ENCODE measurements around the gene BICC1. TPM values are rescaled to one million over a fixed set of nuclear protein-coding genes. Genes with fewer than 3 reads are reported as not detected.

The BICC1 gene
- polyA plus RNA-seq, 1 donor (not counting 4 experiments of a cell fraction or from before 2014, with no cell fraction given) = 4.2 TPM

- Histone ChIP-seq H4K20me1 (ENCODE audit: control insufficient read depth, extremely low read depth, insufficient read depth, low read length) (no peaks in the 10 kb centered on the region), H3K79me2 (ENCODE audit: control insufficient read depth, insufficient read depth, low read length) (peaks cover 38% of the 10 kb centered on the region), H3K27me3 (ENCODE audit: control insufficient read depth, extremely low read depth, insufficient read depth, low read length) (peaks cover 18% of the 10 kb centered on the region), H3K4me2 (ENCODE audit: control insufficient read depth, extremely low read depth, insufficient read depth, low read depth, low read length) (no peak overlapping the region), H3K9ac (ENCODE audit: control insufficient read depth, extremely low read depth, insufficient read depth, low read length) (no peak overlapping the region), H3K36me3 (ENCODE audit: control insufficient read depth in 2 of 2, extremely low read depth in 1 of 2, insufficient read depth in 2 of 2, low read length in 2 of 2) (no peaks in the 10 kb centered on the region), H3K9me1 (ENCODE audit: control insufficient read depth, extremely low read depth, insufficient read depth, low read length) (no peaks in the 10 kb centered on the region), H3K27ac (ENCODE audit: control insufficient read depth, insufficient read depth, low read length) (no peak overlapping the region), H3K9me3 (ENCODE audit: control insufficient read depth, low read depth, low read length) (no peaks in the 10 kb centered on the region), H2AFZ (ENCODE audit: control insufficient read depth, low read length) (no peak overlapping the region), H3K4me3 (ENCODE audit: control insufficient read depth in 2 of 3, extremely low read depth in 1 of 3, insufficient read depth in 2 of 3, low read depth in 1 of 3, low read length in 3 of 3) (no peak overlapping the region), H3K4me1 (ENCODE audit: control insufficient read depth, extremely low read depth, insufficient read depth, low read length) (peaks cover 13% of the 10 kb centered on the region)
- FAIRE-seq (no peak), DNase-seq (ENCODE audit: low read depth, low spot score) (no peak)
- TF ChIP-seq EZH2 (IDR thresholded peaks at IDR 0.05; ENCODE audit: low read length) (no peak), CTCF (optimal IDR thresholded peaks at IDR 0.05 in 1 of 3, IDR thresholded peaks at IDR 0.05 in 1 of 3, conservative IDR thresholded peaks at IDR 0.05 in 1 of 3; ENCODE audit: extremely low read depth in 1 of 3, insufficient read depth in 2 of 3, low read length in 3 of 3) (no peak)
- dilution Hi-C loops (cut with MboI; ENCODE audit: extremely low pct_ligation_motif_present, low sequenced_read_pairs) = no loop called here
Measured at GRCh38 chr10:58516671-58517070, 4.0 kb downstream of the BICC1 start.

DNA sequence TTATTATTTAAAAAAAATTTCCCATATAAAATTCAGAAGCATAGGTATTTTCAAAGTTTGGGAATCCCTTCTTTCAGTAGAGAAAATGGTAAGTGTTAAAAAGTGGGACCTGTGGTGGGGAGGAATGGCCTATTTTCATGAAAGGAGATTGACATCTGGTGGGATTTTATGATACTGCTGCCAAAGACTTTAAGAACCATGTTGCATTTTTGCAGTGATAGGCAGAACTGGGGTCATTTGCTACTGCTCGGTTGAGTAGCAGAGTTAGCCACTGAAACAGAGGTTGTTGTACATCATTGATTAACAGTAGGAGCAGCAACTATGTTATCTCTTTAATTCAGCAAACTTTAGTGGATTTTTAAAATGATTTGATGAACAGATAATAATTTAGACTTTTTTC lies 4.4 kb downstream of the BICC1 start:
- Histone ChIP-seq H3K9me3 (ENCODE audit: control insufficient read depth, low read depth, low read length) (no peaks in the 10 kb centered on the region), H3K27me3 (ENCODE audit: control insufficient read depth, extremely low read depth, insufficient read depth, low read length) (peaks cover 14% of the 10 kb centered on the region), H2AFZ (ENCODE audit: control insufficient read depth, low read length) (no peak overlapping the region), H4K20me1 (ENCODE audit: control insufficient read depth, extremely low read depth, insufficient read depth, low read length) (no peaks in the 10 kb centered on the region), H3K79me2 (ENCODE audit: control insufficient read depth, insufficient read depth, low read length) (peaks cover 38% of the 10 kb centered on the region), H3K4me1 (ENCODE audit: control insufficient read depth, extremely low read depth, insufficient read depth, low read length) (peaks cover 12% of the 10 kb centered on the region), H3K4me2 (ENCODE audit: control insufficient read depth, extremely low read depth, insufficient read depth, low read depth, low read length) (no peak overlapping the region), H3K36me3 (ENCODE audit: control insufficient read depth in 2 of 2, extremely low read depth in 1 of 2, insufficient read depth in 2 of 2, low read length in 2 of 2) (no peaks in the 10 kb centered on the region), H3K9ac (ENCODE audit: control insufficient read depth, extremely low read depth, insufficient read depth, low read length) (no peak overlapping the region), H3K4me3 (ENCODE audit: control insufficient read depth in 2 of 3, extremely low read depth in 1 of 3, insufficient read depth in 2 of 3, low read depth in 1 of 3, low read length in 3 of 3) (no peak overlapping the region), H3K27ac (ENCODE audit: control insufficient read depth, insufficient read depth, low read length) (no peak overlapping the region), H3K9me1 (ENCODE audit: control insufficient read depth, extremely low read depth, insufficient read depth, low read length) (no peaks in the 10 kb centered on the region)
- TF ChIP-seq EZH2 (IDR thresholded peaks at IDR 0.05; ENCODE audit: low read length) (no peak), CTCF (optimal IDR thresholded peaks at IDR 0.05 in 1 of 3, IDR thresholded peaks at IDR 0.05 in 1 of 3, conservative IDR thresholded peaks at IDR 0.05 in 1 of 3; ENCODE audit: extremely low read depth in 1 of 3, insufficient read depth in 2 of 3, low read length in 3 of 3) (no peak)
- FAIRE-seq = no peak
- dilution Hi-C loops (cut with MboI; ENCODE audit: extremely low pct_ligation_motif_present, low sequenced_read_pairs) = no loop called here
- DNase-seq (ENCODE audit: low read depth, low spot score) = no peak

Measured in keratinocyte (primary cell).